GM19025 (cell line): Measurements from ENCODE around the gene ITPKC.

Experiments used
- ATAC-seq: cut with Tn5 transposase; IDR thresholded peaks from one replicate; pipeline ENCODE4 v1.9.1; 2021; ENCODE audit warnings: mild to moderate bottlenecking, low read depth, moderate library complexity; ENCODE audit not compliant: unreplicated experiment

The ITPKC gene

GRCh38 chr19:40689339-40690049 is 27.4 kb upstream of the ITPKC start:
- ATAC-seq = no peak

- ATAC-seq = no peak
Observed at GRCh38 chr19:40690050-40690692, 26.7 kb upstream of the ITPKC start, which contains the start of gene NUMBL. Gene NUMBL (minus strand): TSS chr19:40690651. CDS start chr19:40690483, 168 bp downstream.

GRCh38 chr19:40690693-40691420 is 26.1 kb upstream of the ITPKC start:
- no peak for ATAC-seq

- ATAC-seq = no peak
Observed at GRCh38 chr19:40691421-40692211, 25.3 kb upstream of the ITPKC start.

- ATAC-seq = no peak
Observed at GRCh38 chr19:40692212-40692551, 24.7 kb upstream of the ITPKC start.

GRCh38 chr19:40693150-40693788 is 23.6 kb upstream of the ITPKC start:
- no peak for ATAC-seq

- ATAC-seq = no peak
Observed at GRCh38 chr19:40693896-40694295, 23.0 kb upstream of the ITPKC start.

GRCh38 chr19:40695881-40696280 is 21.0 kb upstream of the ITPKC start:
- ATAC-seq = no peak

- ATAC-seq = no peak
Observed at GRCh38 chr19:40697007-40697406, 19.9 kb upstream of the ITPKC start.

GRCh38 chr19:40700083-40700482 is 16.8 kb upstream of the ITPKC start:
- ATAC-seq = no peak

- ATAC-seq = no peak
Observed at GRCh38 chr19:40701758-40702157, 15.2 kb upstream of the ITPKC start.

GRCh38 chr19:40702337-40703012 is 14.4 kb upstream of the ITPKC start:
- ATAC-seq = no peak

- no peak for ATAC-seq
Observed at GRCh38 chr19:40703029-40703755, 13.7 kb upstream of the ITPKC start.

GRCh38 chr19:40704491-40705361 is 12.2 kb upstream of the ITPKC start:
- ATAC-seq = no peak

- no peak for ATAC-seq
Observed at GRCh38 chr19:40705362-40705651, 11.6 kb upstream of the ITPKC start.

GRCh38 chr19:40705950-40706619 is 10.8 kb upstream of the ITPKC start:
- no peak for ATAC-seq

- no peak for ATAC-seq
Observed at GRCh38 chr19:40707615-40708014, 9.3 kb upstream of the ITPKC start.

- no peak for ATAC-seq
Observed at GRCh38 chr19:40709817-40710216, 7.1 kb upstream of the ITPKC start.
